Measurements from ENCODE around the gene QSOX2.

Gene QSOX2

GRCh38 chr9:136196404-136197083, 49.1 kb downstream of the QSOX2 start:
- no peak for DNase-seq (ENCODE audit: low read depth)
- H3K4me3 ChIP-seq (ENCODE audit: low read depth, low read length), result no peak overlapping the region
- TF ChIP-seq CTCF (IDR thresholded peaks at IDR 0.05; ENCODE audit: control insufficient read depth, extremely low read depth, insufficient read depth), result no peak

GRCh38 chr9:136194540-136194939, 51.1 kb downstream of the QSOX2 start:
- TF ChIP-seq CTCF (IDR thresholded peaks at IDR 0.05; ENCODE audit: control insufficient read depth, extremely low read depth, insufficient read depth), result no peak
- H3K4me3 ChIP-seq (ENCODE audit: low read depth, low read length), result no peak overlapping the region
- DNase-seq (ENCODE audit: low read depth), result no peak

- DNase-seq (ENCODE audit: low read depth), result no peak
- no peak for TF ChIP-seq CTCF (IDR thresholded peaks at IDR 0.05; ENCODE audit: control insufficient read depth, extremely low read depth, insufficient read depth)
- H3K4me3 ChIP-seq (ENCODE audit: low read depth, low read length), result no peak overlapping the region
These were observed 51.7 kb downstream of the QSOX2 start for GRCh38 chr9:136193891-136194279.

- TF ChIP-seq CTCF (IDR thresholded peaks at IDR 0.05; ENCODE audit: control insufficient read depth, extremely low read depth, insufficient read depth), result no peak
- DNase-seq (ENCODE audit: low read depth), result no peak
- H3K4me3 ChIP-seq (ENCODE audit: low read depth, low read length), result no peak overlapping the region
These were observed 52.3 kb downstream of the QSOX2 start for GRCh38 chr9:136193127-136193890.

GRCh38 chr9:136192289-136193126, 53.1 kb downstream of the QSOX2 start:
- H3K4me3 ChIP-seq (ENCODE audit: low read depth, low read length), result no peak overlapping the region
- DNase-seq (ENCODE audit: low read depth), result no peak
- no peak for TF ChIP-seq CTCF (IDR thresholded peaks at IDR 0.05; ENCODE audit: control insufficient read depth, extremely low read depth, insufficient read depth)

- no peak for DNase-seq (ENCODE audit: low read depth)
- H3K4me3 ChIP-seq (ENCODE audit: low read depth, low read length), result no peak overlapping the region
These were observed 53.7 kb downstream of the QSOX2 start for GRCh38 chr9:136191960-136192286.

More at GRCh38 chr9:136191960-136192286, 53.7 kb downstream of the QSOX2 start:
- TF ChIP-seq CTCF (IDR thresholded peaks at IDR 0.05; ENCODE audit: control insufficient read depth, extremely low read depth, insufficient read depth), result no peak
